ENCODE measurements around the gene MAP4.

DNA sequence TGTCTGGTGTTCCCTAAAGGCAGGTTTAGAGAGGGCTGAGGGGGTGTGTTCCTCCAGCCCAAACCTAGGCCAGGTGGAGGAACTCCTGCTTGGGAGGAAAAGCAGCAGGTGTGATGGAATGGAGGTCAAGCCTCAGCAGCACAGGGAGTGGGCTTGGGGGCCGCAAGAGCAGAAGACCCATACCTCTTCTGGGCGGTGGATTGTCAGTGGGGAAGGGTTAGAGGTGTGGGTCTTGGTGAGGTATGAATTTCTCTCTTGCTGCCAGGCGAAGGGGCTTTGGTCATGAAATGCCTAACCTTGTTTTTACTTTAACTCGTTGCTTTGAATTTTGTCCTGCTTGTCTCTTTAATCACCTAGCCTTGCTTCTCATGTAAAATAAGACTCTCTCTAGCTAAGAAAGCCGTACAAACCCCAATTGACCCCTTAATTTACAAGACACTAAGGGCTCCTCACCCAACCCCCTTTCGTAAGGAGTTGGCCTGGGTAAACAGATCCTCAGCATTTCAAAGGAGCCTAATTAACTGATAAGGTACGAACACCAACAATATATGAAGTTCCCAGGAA, 174.3 kb downstream of the MAP4 start:
- no peak for TF ChIP-seq POLR2AphosphoS5 (IDR thresholded peaks at IDR 0.05; ENCODE audit: insufficient read depth in 1 of 2, low read depth in 1 of 2)
- TF ChIP-seq, protein P1, sequence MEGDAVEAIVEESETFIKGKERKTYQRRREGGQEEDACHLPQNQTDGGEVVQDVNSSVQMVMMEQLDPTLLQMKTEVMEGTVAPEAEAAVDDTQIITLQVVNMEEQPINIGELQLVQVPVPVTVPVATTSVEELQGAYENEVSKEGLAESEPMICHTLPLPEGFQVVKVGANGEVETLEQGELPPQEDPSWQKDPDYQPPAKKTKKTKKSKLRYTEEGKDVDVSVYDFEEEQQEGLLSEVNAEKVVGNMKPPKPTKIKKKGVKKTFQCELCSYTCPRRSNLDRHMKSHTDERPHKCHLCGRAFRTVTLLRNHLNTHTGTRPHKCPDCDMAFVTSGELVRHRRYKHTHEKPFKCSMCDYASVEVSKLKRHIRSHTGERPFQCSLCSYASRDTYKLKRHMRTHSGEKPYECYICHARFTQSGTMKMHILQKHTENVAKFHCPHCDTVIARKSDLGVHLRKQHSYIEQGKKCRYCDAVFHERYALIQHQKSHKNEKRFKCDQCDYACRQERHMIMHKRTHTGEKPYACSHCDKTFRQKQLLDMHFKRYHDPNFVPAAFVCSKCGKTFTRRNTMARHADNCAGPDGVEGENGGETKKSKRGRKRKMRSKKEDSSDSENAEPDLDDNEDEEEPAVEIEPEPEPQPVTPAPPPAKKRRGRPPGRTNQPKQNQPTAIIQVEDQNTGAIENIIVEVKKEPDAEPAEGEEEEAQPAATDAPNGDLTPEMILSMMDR (IDR thresholded peaks at IDR 0.05) = no peak
- TF ChIP-seq POLR2A (IDR thresholded peaks at IDR 0.05) = no peak
